SJCRH30 (cell line): ENCODE results near the gene NEURL2. TPM values are rescaled to one million over a fixed set of nuclear protein-coding genes. Genes with fewer than 3 reads are reported as not detected.

ENCODE experiments used
- DNase-seq, 2 experiments: peaks; one replicate each; pipeline ENCODE4 v3.0.0-alpha.2; 2015 to 2020
- H3K27ac ChIP-seq: fragments of 250-450 bp; sonication (Bioruptor Pico); 2 replicates; pipeline ENCODE4 v1.5.1; 2020; ENCODE audit warnings: mild to moderate bottlenecking, moderate library complexity
- H3K27me3 ChIP-seq: fragments of 250-450 bp; sonication (Bioruptor Pico); 2 replicates; pipeline ENCODE4 v1.5.1; 2020; ENCODE audit warnings: mild to moderate bottlenecking, moderate library complexity
- H3K36me3 ChIP-seq: fragments of 250-450 bp; sonication (Bioruptor Pico); 2 replicates; pipeline ENCODE4 v1.5.1; 2020; ENCODE audit warnings: mild to moderate bottlenecking, moderate library complexity
- H3K4me1 ChIP-seq: fragments of 250-450 bp; sonication (Bioruptor Pico); 2 replicates; pipeline ENCODE4 v1.5.1; 2020; ENCODE audit warnings: mild to moderate bottlenecking, moderate library complexity
- H3K4me3 ChIP-seq: fragments of 250-450 bp; sonication (Bioruptor Pico); 2 replicates; pipeline ENCODE4 v1.5.1; 2020; ENCODE audit warnings: mild to moderate bottlenecking, moderate library complexity
- H3K9me3 ChIP-seq: fragments of 250-450 bp; sonication (Bioruptor Pico); replicated peaks from 2 replicates; pipeline ENCODE4 v1.5.1; 2020; ENCODE audit warnings: mild to moderate bottlenecking, moderate library complexity
- total RNA-seq: library from RNA; depleted of rRNA; stranded (reverse); fragments of >200 nt; shearing (Covaris generic); gene quantifications from 2 replicates; pipeline ENCODE4 v1.2.3, GENCODE V29; 2014

NEURL2 gene
- total RNA-seq, 1 experiment from 2014 or later = 6.7 TPM

DNA sequence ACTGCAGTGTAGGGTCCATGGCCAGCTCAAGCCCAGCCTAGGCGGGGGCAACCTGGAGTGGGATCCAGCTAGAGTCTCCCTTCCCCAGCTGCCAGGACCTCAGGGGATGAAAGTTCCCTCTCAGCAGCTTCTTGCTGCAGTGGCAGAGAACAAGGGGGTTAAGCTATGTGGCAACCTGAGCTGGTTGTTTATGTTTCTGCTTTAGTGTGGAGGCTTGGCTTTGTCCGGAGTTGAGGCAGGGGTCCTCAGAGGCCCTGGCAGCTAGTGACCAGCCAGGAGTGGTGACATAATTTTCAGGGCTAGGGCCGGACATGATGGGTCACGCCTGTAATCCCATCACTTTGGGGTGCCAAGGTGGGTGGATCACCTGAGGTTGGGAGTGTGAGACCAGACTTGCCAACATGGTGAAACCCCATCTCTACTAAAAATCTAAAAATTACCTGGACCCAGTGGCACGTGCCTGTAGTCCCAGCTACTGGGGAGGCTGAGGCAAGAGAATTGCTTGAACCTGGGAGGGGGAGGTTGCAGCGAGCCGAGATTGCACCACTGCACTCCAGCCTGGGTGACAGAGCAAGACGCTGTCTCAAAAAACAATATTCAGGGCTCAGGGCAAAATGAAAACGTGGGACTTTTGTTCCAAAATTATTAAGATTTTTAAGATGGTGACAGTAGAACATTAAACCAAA is 35.0 kb upstream of the NEURL2 start:
- Histone ChIP-seq H3K4me3 (no peak overlapping the region), H3K27ac (no peak overlapping the region), H3K36me3 (no peaks in the 10 kb centered on the region), H3K9me3 (no peaks in the 10 kb centered on the region), H3K27me3 (no peaks in the 10 kb centered on the region), H3K4me1 (peaks cover 47% of the 10 kb centered on the region)
- DNase-seq = peak in 1 of 2 experiments; percentile 63

GRCh38 chr20:45924391-45925261 is 33.6 kb upstream of the NEURL2 start:
- Histone ChIP-seq H3K4me1 (peaks cover 60% of the 10 kb centered on the region), H3K4me3 (no peak overlapping the region), H3K27me3 (no peaks in the 10 kb centered on the region), H3K9me3 (no peaks in the 10 kb centered on the region), H3K36me3 (no peaks in the 10 kb centered on the region), H3K27ac (peak overlapping the region; percentile 31; the same call in 1 of the 2 replicates)
- peak; percentile 69 to 84 for DNase-seq

DNA sequence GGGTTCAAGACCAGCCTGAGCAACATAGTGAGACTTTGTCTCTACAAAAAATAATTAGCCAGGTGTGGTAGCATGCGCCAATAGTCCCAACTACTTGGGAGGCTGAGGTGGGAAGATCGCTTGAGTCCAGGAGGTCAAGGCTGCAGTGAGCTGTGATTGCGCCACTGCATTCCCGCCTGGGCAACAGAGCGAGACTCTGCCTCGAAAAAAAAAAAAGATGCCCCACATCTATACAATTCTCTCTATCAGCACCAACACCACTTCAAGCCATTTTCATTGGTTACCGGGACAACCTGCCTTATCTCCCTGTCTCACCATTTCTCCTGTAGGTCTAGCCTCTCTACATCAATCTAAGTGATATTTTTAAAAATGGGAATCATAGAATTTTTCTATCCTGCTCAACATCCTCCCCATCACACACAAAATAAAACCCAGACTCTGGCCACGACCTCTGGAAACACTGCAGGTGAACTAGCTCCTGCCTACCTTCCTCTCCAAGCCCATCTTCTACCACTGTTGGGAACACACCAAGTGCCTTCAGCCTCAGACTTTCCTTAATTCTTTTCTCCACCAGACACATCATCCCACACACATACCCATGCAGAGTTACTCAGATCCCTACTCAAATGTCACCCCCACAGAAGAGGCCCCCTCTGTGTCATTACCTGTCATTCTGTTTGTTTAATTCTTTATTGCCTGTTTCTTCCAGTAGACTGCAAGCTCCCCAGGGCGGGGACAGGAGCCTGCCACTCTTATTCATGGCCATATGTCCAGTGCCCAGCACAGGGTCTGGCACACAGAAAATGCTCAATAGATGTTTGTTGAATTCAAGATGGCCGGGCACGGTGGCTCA is 30.6 kb upstream of the NEURL2 start:
- H3K27ac ChIP-seq = no peak overlapping the region
- peaks cover 82% of the 10 kb centered on the region for H3K4me1 ChIP-seq
- DNase-seq = no peak
- H3K27me3 ChIP-seq = no peaks in the 10 kb centered on the region
- no peaks in the 10 kb centered on the region for H3K9me3 ChIP-seq
- no peaks in the 10 kb centered on the region for H3K36me3 ChIP-seq
- H3K4me3 ChIP-seq = no peak overlapping the region

- H3K4me1 ChIP-seq = peaks cover 78% of the 10 kb centered on the region
- H3K4me3 ChIP-seq = peak overlapping the region; percentile 21
- no peaks in the 10 kb centered on the region for H3K9me3 ChIP-seq
- peak; percentile 51 to 78 for DNase-seq
- peak overlapping the region; percentile 60 for H3K27ac ChIP-seq
- H3K27me3 ChIP-seq = no peaks in the 10 kb centered on the region
- H3K36me3 ChIP-seq = no peaks in the 10 kb centered on the region
Observed at GRCh38 chr20:45920462-45921336, 29.7 kb upstream of the NEURL2 start.

GRCh38 chr20:45919542-45920399 is 28.8 kb upstream of the NEURL2 start:
- Histone ChIP-seq H3K36me3 (no peaks in the 10 kb centered on the region), H3K27ac (peak overlapping the region; percentile 60), H3K4me3 (peak overlapping the region; percentile 21), H3K27me3 (no peaks in the 10 kb centered on the region), H3K9me3 (no peaks in the 10 kb centered on the region), H3K4me1 (peaks cover 68% of the 10 kb centered on the region)
- peak; percentile 77 for DNase-seq

GRCh38 chr20:45918779-45919537 is 27.9 kb upstream of the NEURL2 start:
- peaks cover 60% of the 10 kb centered on the region for H3K4me1 ChIP-seq
- no peak for DNase-seq
- H3K36me3 ChIP-seq = no peaks in the 10 kb centered on the region
- peak overlapping the region; percentile 44 for H3K27ac ChIP-seq
- no peak overlapping the region for H3K4me3 ChIP-seq
- no peaks in the 10 kb centered on the region for H3K27me3 ChIP-seq
- no peaks in the 10 kb centered on the region for H3K9me3 ChIP-seq

- no peaks in the 10 kb centered on the region for H3K36me3 ChIP-seq
- peak; percentile 50 to 64 for DNase-seq
- H3K9me3 ChIP-seq = no peaks in the 10 kb centered on the region
- no peak overlapping the region for H3K4me3 ChIP-seq
- peak overlapping the region; percentile 44 for H3K27ac ChIP-seq
- peaks cover 53% of the 10 kb centered on the region for H3K4me1 ChIP-seq
- no peaks in the 10 kb centered on the region for H3K27me3 ChIP-seq
Observed at GRCh38 chr20:45918182-45918737, 27.3 kb upstream of the NEURL2 start.

GRCh38 chr20:45917790-45918141 is 26.8 kb upstream of the NEURL2 start:
- Histone ChIP-seq H3K4me1 (peaks cover 50% of the 10 kb centered on the region), H3K36me3 (no peaks in the 10 kb centered on the region), H3K9me3 (no peaks in the 10 kb centered on the region), H3K27me3 (no peaks in the 10 kb centered on the region), H3K27ac (peak overlapping the region; percentile 44), H3K4me3 (no peak overlapping the region)
- DNase-seq = peak; percentile 86 to 94

- Histone ChIP-seq H3K27me3 (no peaks in the 10 kb centered on the region), H3K27ac (no peak overlapping the region)
- no peak for DNase-seq
Observed at GRCh38 chr20:45913116-45913515, 22.1 kb upstream of the NEURL2 start.

DNA sequence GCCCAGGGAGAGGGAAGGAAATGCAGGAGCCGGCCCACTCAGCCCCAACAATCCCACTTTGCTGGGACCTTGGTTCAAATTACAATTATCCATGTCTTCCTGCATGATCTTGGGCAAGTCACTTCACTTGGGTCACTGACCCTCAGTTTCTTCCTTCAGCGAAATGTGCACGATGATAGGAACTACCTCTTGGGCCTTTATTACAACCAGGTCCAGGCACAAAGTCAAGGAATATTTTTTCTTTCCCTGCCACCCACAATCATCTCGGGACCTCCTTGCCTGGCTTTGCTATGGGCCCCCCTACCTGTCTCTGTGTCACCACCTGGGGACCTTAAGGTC is 21.3 kb upstream of the NEURL2 start:
- no peaks in the 10 kb centered on the region for H3K27me3 ChIP-seq
- H3K27ac ChIP-seq = peak overlapping the region; percentile 19; the same call in 1 of the 2 replicates
- H3K4me1 ChIP-seq = peaks cover 9% of the 10 kb centered on the region
- DNase-seq = no peak
- H3K4me3 ChIP-seq = peak overlapping the region; percentile 58
- H3K36me3 ChIP-seq = no peaks in the 10 kb centered on the region
- H3K9me3 ChIP-seq = no peaks in the 10 kb centered on the region

More at GRCh38 chr20:45913116-45913515, 22.1 kb upstream of the NEURL2 start:
- Histone ChIP-seq H3K4me1 (peaks cover 17% of the 10 kb centered on the region), H3K9me3 (no peaks in the 10 kb centered on the region), H3K4me3 (no peak overlapping the region), H3K36me3 (no peaks in the 10 kb centered on the region)

DNA sequence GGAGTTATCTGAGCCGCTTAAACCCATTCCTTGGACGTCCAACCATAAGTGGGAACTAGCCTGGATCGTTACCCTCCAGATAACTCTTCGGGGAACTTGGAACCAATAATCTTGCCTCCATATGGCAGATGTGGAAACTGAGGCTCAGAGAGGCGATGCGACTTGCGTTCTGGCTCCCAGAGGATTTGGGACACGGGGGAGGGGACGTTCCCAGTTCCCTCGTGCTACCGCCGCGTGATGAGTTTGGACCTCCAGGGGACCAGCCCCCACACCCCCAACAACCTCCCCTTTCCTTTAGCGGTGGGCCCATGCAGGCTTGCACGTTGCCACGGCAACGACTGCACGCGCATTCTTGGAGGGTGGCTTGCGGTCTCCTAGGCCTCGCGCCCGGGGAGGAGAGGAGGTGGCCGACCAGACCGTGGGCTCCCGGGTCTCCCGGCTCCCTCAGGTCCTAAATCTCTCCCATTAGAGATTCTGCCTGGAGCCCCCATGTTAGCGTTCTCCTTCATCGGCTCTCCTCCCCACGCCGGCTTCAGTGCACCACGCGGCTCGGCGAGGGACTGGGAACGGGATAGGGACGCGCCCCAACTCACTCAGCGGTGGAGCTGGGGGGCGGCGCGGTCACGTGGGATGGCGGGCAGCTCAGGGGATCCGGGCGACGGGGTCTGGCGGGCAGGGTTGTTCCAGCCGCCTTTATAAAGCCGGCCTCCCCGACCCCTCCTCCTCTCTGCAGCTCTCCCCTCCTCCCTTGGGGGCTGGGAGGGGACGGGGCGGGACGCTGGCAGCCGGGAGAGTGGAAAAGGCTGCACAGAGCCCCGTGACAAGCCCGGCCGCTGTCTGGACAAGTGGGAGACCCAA is 20.7 kb upstream of the NEURL2 start, which contains the start of gene PLTP:
Gene PLTP (minus strand): TSS at position 670 of the 858 bp plus-strand sequence. CDS start 703 bp downstream, outside the sequence.
- Histone ChIP-seq H3K4me3 (peak within 1 kb of the TSS; percentile 58), H3K36me3 (no peaks in the 10 kb centered on the region), H3K27ac (peak within 1 kb of the TSS; percentile 19; the same call in 1 of the 2 replicates), H3K27me3 (no peaks in the 10 kb centered on the region), H3K4me1 (peaks cover 8% of the 10 kb centered on the region), H3K9me3 (no peaks in the 10 kb centered on the region)
- peak; percentile 82 for DNase-seq
